ENCODE results near the gene SMIM1. TPM values are rescaled to one million over a fixed set of nuclear protein-coding genes. Genes with fewer than 3 reads are reported as not detected.
A peak's percentile ranks its signal among the peaks of the same experiment; 100 is the strongest.
"Not testable (repeated sequence)": the region's sequence is repeated elsewhere in the genome, so short reads cannot be mapped to it uniquely, and the experiment has no call there.

The SMIM1 gene
- total RNA-seq, 1 experiment from 2014 or later: 20.1 TPM

DNA sequence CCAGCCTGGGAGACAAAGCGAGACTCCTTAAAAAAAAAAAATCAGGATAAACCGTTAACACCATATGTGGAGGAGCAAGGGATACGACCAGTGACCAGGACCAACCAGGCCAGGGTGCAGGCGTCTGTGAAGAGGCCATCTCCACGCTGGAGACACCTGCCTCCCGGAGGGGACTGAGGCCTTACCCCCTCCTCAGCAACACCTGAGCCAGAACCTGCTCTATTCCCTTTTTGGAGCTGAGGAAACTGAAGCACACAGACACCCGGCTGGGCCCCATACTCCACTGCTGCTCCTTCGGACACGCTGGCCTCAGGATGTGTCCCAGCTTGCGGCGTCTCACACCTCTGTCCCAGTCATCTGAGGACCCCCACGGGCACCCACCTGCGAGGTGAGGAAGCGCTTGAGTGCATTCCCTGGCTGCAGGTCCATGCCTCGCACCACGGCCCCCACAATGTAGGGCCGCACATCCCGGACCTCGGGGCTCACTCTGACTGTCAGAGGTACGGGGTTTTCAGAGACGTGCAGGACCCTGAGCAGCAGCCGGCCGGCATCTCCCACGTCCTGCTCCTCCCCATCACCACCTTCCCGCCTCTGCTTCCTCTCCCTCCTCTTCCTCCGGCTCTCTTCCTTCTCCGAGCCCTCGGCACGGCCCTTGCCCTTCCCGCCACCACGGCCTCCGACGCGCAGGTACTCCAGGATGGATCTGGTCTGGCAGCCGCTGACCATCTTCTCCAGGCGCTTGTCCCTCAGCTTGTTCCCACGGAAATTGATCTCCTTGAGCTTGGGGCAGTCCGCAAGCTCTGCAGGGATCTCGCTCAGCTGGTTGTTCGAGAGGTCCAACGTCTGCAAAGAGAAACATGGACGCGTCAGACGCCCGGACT lies 14.2 kb downstream of the SMIM1 start:
- in situ Hi-C loops (cut with HindIII; ENCODE audit: low sequenced_read_pairs): no loop called here

DNA sequence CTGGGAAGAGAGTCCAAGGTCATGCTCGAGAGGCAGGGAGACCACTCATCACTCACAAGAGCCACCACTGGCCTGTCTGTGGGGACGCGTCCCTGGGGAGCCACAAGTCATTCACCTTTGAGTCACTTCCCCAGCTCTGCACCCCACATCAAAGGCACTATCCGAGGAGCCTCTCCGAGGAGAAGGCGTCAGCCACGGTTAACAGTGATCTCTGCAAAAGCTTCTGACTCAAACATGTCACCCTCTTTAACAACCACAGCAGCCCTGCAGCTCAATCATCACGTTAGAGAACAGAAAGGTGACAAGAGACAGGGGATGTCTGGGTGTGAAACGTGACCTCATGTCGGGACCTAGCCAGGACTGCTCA lies 14.8 kb downstream of the SMIM1 start:
- in situ Hi-C loops (cut with HindIII; ENCODE audit: low sequenced_read_pairs): no loop called here
- no peak for DNase-seq (ENCODE audit: low spot score)

More for the DNA sequence above, 14.2 kb downstream of the SMIM1 start:
- no peak for DNase-seq (ENCODE audit: low spot score)

DNA sequence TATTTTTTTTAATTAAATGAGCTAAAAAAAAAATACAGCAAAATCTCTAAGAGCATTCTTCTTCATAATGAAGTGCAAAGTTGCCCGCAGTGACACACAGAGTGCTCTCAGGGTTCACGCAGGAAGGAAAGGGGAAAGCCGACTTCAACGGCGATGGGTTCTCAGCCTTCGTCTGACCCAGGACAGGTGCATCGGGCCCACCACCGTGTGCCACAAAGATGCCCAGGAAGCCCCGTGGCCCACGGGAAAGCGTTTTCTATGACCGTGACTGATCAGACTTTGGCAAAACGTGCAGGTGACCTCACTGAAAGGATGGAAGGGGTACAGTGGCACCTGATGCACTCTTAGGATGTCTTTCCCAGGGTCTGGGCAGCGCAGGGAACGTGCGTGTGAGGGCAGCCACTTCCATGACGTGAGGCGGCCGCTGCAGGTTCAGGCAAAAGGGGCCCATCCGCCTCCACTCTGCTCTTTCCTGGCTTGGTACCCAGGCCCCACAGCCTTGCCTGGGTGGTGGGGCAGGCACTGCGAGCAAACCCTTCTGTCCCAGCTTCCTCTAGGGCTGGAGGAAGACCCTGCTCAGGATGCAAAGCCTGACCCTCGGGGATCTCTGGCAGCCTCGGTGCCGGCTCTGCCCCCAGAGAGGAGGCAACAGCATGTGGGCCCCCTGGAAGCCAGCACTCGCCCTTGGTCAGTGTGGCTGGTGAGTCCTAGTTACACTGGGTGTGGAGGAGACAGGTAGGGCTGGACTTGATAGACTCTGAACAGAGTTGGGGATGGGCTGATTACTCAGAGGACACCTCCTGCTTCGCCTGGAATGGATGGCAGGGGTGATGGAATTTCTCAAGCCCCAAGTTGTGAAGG lies 15.4 kb downstream of the SMIM1 start:
- in situ Hi-C loops (cut with HindIII; ENCODE audit: low sequenced_read_pairs): no loop called here
- DNase-seq (ENCODE audit: low spot score): no peak

- in situ Hi-C loops (cut with HindIII; ENCODE audit: low sequenced_read_pairs): no loop called here
- DNase-seq (ENCODE audit: low spot score): peak; percentile 71
Measured at GRCh38 chr1:3788756-3789420, 16.3 kb downstream of the SMIM1 start.

- in situ Hi-C loops (cut with HindIII; ENCODE audit: low sequenced_read_pairs): no loop called here
- DNase-seq (ENCODE audit: low spot score): no peak
Measured at GRCh38 chr1:3789421-3790300, 17.1 kb downstream of the SMIM1 start.

- DNase-seq (ENCODE audit: low spot score): no peak
Measured at GRCh38 chr1:3790500-3790923, 18.0 kb downstream of the SMIM1 start.

DNA sequence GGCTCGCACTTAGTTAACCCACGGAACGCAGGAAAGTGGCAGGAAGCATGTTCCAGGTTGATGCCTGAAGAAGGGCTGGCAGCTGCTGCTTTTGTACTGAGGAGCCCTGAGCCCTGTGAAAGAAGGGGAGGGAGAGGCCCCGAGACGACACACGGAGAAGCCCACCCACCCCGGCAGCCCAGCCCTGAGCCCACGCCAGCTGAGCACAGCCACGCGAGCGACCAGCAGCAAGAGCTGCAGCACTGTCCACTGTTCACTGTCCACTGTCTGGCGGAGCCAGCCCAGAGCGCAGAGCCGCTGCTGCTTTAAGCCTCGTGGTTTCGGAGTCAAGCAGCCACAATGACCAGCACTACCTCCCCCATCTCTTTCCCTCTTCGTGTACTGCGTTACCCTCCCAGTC lies 18.4 kb downstream of the SMIM1 start:
- in situ Hi-C loops (cut with HindIII; ENCODE audit: low sequenced_read_pairs): no loop called here

More at GRCh38 chr1:3790500-3790923, 18.0 kb downstream of the SMIM1 start:
- in situ Hi-C loops (cut with HindIII; ENCODE audit: low sequenced_read_pairs): no loop called here

DNA sequence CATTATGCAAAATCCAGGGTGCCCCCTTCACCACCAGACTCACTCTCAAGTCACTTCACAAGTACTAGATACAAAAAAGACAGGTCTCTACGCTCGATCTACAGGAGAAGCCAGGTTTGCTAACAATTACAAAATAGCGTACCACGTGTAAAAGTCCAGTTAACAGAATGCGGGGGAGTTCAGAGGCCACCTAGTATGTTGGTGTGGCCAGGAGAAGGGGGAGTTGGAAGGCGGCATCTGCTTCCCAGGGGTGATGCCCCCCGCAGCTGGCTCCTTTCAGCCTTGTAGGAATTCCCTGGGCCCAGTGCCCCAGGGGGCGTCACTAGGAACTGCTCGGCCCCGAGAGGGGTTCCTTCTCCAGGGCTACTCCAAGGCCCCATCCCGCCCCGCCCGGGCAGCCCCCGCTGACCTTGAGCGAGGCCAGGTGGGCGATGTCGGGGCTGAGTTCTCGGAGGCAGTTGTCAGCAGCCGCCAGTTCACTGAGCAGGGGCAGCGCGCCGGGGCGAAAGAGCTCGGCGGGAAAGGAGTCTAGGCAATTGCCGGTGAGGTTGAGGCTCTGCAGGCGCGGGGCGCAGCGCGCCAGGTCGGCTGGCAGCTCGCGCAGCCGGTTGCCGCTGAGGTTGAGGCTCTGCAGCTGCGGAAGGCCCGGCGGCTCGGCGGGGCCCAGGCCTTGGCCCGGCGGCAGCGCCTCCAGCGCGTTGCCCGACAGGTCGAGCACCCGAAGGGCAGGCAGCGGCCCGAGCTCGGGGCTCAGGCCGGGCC lies 23.1 kb downstream of the SMIM1 start:
- in situ Hi-C loops (cut with HindIII; ENCODE audit: low sequenced_read_pairs): no loop called here
- DNase-seq (ENCODE audit: low spot score): no peak

More for the DNA sequence above, 18.4 kb downstream of the SMIM1 start:
- no peak for DNase-seq (ENCODE audit: low spot score)

DNA sequence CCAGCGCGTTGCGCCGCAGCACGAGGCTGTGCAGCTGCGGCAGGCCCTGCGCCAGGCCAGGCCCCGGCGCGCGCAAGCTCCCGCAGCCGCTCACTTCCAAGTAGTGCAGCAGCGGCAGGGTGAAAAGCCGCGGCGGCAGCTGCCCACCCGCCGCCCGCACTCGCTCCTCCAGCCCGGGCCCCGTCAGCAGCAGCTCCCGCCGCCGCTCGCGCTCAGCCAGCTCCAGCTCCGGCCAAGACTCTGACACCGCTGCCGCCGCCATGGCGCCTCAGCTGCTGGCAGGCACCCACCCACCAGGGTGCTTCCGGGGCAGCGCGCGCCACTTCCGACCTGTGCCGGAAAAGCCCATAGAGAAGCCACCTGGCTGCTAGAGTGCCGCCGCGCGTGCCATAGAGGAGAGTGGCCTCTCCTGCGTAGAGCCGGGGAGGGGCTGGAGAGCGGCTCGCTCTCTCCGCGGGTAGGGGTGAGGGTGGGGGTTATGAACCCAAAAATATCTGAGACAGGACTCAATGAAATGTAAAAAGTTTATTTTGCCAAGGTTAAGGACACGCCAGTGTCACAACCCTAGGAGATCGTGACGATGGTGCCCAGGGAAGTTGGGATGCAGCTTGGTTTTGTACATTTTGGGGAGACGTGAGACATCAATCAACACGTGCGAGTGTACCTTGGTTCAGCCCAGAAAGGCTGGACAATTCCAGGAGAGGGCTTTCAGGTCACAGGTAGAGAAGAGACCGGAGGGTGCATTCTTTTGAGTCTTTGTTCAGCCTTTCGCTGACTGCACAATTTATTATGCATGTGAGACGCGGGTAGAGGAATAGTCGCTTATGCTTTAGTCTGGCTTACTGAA lies 23.9 kb downstream of the SMIM1 start, which contains the start of gene LRRC47:
Gene LRRC47 (minus strand): TSS at position 284 of the 847 bp plus-strand sequence. CDS start 22 bp downstream, at position 262.
- in situ Hi-C loops (cut with HindIII; ENCODE audit: low sequenced_read_pairs): no loop called here

DNA sequence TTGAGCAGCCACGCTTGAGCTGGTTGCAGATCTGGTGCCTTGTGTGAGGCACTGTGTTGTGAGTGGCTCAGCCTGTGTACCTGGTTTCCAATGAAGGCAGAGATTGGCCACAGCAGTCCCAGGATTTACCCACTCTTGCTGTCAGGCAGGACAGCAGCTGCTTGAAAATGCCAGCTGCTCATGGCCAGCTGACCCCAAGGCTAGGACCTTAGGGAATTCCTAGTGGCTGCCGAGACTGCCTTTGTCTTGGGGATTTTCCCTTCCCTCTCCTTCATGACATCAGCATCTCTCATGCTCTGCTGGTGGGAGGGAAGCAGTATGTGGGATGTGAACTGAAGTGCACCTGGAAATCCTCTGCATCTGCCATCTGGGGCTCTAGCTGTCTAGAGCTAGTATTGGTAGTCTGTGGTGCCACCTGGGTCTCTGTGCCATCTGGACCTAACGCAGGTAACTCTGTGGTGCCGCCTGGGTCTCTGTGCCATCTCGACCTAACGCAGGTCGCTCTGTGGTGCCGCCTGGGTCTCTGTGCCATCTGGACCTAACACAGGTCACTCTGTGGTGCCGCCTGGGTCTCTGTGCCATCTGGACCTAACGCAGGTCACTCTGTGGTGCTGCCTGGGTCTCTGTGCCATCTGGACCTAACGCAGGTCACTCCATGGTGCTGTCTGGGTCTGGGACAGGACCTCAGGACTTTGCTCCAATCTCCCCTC lies 27.6 kb downstream of the SMIM1 start:
- DNase-seq (ENCODE audit: low spot score): peak; percentile 75
- in situ Hi-C loops (cut with HindIII; ENCODE audit: low sequenced_read_pairs): no loop called here

More for the DNA sequence above, 23.9 kb downstream of the SMIM1 start, which contains the start of gene LRRC47:
- DNase-seq (ENCODE audit: low spot score): peak; percentile 93

- in situ Hi-C loops (cut with HindIII; ENCODE audit: low sequenced_read_pairs); DNase-seq (ENCODE audit: low spot score): not testable (repeated sequence)
Measured at GRCh38 chr1:3800795-3801194, 28.2 kb downstream of the SMIM1 start.

- no peak for DNase-seq (ENCODE audit: low spot score)
- in situ Hi-C loops (cut with HindIII; ENCODE audit: low sequenced_read_pairs): no loop called here
Measured at GRCh38 chr1:3803905-3804626, 31.5 kb downstream of the SMIM1 start.

DNA sequence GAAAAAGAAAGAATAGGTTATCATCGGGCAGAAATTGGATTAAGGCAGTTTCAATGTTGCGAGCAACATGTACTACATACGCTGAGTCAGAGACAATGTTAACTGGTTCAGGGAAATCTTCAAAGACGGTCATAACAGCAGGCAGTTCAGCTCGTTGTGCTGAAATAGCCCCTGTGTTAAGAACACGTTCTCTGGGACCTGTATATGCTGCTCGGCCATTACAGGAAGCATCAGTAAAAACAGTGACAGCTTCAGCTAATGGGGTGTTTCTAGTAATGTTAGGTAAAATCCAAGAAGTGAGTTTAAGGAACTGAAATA lies 32.0 kb downstream of the SMIM1 start:
- in situ Hi-C loops (cut with HindIII; ENCODE audit: low sequenced_read_pairs); DNase-seq (ENCODE audit: low spot score): not testable (repeated sequence)

GRCh38 chr1:3805038-3805437 lies 32.5 kb downstream of the SMIM1 start:
- in situ Hi-C loops (cut with HindIII; ENCODE audit: low sequenced_read_pairs): no loop called here
- DNase-seq (ENCODE audit: low spot score): no peak

GRCh38 chr1:3807769-3808168 lies 35.2 kb downstream of the SMIM1 start:
- DNase-seq (ENCODE audit: low spot score): no peak
- in situ Hi-C loops (cut with HindIII; ENCODE audit: low sequenced_read_pairs): no loop called here

DNA sequence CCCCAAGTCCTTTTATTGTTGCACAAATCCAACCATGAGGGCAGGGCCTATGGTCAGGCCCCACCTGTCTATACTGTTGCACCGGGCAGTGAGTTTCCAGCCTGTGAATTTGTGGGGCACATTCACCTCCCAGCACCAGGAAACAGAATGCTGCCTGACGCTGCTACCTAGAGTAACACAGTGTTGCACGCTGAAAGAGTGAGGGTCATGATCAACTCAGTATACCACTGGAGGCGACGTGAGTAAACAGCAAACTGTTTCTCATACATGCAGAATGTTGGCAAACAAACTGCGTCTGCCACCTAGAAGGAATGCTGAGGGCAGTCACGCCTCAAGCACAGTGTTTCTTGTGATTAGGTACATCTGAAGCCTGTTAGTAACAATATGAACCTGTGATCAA lies 37.1 kb downstream of the SMIM1 start:
- in situ Hi-C loops (cut with HindIII; ENCODE audit: low sequenced_read_pairs): no loop called here
- DNase-seq (ENCODE audit: low spot score): no peak
